ENCODE data around the gene RHOJ.

RHOJ gene

DNA sequence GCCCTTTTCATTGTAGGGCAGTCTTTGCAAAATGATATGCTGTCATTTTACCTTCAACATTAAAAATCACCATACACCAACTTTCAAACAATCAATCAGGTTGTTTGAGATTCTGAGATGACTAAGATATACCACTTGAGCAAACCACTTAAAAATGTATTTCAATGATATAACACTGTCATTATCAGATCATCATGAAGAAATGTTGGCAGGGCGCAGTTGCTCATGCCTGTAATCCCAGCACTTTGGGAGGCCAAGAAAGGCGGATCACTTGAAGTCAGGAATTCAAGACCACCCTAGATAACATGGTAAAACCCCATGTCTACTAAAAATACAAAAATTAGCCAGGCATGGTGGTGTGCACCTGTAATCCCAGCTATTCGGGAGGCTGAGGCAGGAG, 13.0 kb upstream of the RHOJ start:
- POLR2A ChIA-PET: no interaction called here
- CTCF ChIA-PET: no interaction called here
- TF ChIP-seq CTCF (IDR thresholded peaks at IDR 0.05; ENCODE audit: control extremely low read depth, extremely low read depth, low read depth, missing control alignments): no peak
- DNase-seq (ENCODE audit: extremely low spot score): no peak

GRCh38 chr14:63192085-63192484, 12.2 kb upstream of the RHOJ start:
- CTCF ChIA-PET: interaction anchor here (1.0 to 1.3 kb wide), 2 partner anchors 16 to 19 kb away, joined by 3 read pairs; no protein-coding TSS in a partner anchor
- TF ChIP-seq CTCF (IDR thresholded peaks at IDR 0.05; ENCODE audit: control extremely low read depth, extremely low read depth, low read depth, missing control alignments): no peak
- DNase-seq (ENCODE audit: extremely low spot score): no peak
- POLR2A ChIA-PET: no interaction called here

DNA sequence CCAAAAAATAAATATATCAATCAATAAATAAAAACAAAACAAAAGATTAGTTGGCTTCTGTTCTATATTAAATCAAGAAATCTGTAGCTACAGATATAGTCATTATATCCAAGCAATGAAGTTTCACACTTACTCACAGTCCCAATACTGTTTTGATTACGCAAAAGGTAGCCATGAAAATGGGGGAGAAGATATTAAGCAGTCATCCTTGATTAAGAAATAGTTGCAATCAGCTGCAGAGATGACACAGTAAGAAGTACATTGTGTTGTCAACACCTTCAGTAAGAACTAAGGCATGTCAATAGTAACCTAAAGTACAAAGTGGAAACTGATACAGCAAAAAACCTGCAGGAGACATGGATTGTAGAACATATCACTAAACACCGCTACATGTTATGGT, 11.0 kb upstream of the RHOJ start:
- DNase-seq (ENCODE audit: extremely low spot score): no peak
- TF ChIP-seq CTCF (IDR thresholded peaks at IDR 0.05; ENCODE audit: control extremely low read depth, extremely low read depth, low read depth, missing control alignments): no peak
- CTCF ChIA-PET: interaction anchor here (1.0 kb wide), 1 partner anchor 17 kb away, joined by 3 read pairs; no protein-coding TSS in a partner anchor
- POLR2A ChIA-PET: no interaction called here

DNA sequence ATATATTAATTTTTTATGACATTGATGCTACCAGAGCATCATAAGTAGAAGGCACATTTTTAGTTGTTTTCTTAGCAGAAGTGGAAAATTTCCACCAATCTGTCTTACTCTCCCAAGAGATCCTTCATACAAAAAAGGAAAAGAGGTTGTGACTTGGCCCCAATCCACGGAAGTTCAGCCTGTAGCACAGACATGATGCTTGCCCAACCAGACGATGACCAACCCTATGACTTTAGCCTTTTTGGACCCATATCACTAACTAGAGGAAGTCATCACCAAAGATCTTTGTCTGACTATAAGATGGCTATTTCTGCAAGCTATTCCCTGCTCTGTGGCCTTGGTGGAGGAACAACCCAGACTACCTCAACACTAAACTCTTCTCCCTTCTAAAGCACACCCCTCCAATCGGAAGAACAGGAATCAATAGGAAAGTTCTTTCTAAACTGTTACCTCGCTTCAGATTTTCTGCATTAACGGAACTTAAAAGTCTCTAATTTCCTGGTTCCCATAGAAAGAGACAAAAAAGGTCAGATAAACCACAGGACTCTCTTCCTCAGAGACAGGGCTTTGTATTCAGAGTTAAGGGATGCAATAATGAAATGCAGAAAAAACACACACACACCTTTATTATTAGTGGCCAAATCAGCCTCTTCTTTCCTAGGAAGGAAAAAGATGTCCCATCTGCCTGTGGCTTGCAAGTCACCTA, 4.1 kb upstream of the RHOJ start:
- no peak for DNase-seq (ENCODE audit: extremely low spot score)
- CTCF ChIA-PET: no interaction called here
- POLR2A ChIA-PET: no interaction called here
- TF ChIP-seq CTCF (IDR thresholded peaks at IDR 0.05; ENCODE audit: control extremely low read depth, extremely low read depth, low read depth, missing control alignments): no peak

- CTCF ChIA-PET: no interaction called here
- no peak for TF ChIP-seq CTCF (IDR thresholded peaks at IDR 0.05; ENCODE audit: control extremely low read depth, extremely low read depth, low read depth, missing control alignments)
- POLR2A ChIA-PET: no interaction called here
- DNase-seq (ENCODE audit: extremely low spot score): no peak
Measured at GRCh38 chr14:63200767-63201166, 3.5 kb upstream of the RHOJ start.

DNA sequence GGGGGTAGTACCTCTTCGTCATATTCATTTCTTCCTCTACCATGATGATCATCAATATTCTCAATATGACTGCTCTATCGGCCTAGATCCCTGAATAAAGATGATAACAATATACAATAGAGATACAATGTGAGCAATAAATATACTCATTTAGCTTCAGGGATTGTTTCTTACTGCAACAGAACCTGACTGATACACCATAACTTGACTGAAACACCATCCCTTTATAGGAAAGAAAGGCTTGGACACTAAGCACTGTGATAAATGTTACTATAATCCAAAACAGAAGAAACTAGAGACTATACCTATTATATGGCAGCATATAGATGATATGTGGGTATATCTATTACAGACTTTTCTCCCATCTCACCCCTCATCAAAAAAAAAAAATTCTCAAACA, 1.2 kb upstream of the RHOJ start:
- ChIA-PET POLR2A (no interaction called here), CTCF (no interaction called here)
- DNase-seq (ENCODE audit: extremely low spot score): no peak
- TF ChIP-seq CTCF (IDR thresholded peaks at IDR 0.05; ENCODE audit: control extremely low read depth, extremely low read depth, low read depth, missing control alignments): no peak
